ENCODE measurements around the gene AGXT2.

- TF ChIP-seq FOXK2 (conservative IDR thresholded peaks at IDR 0.05 in 1 of 2, IDR thresholded peaks at IDR 0.05 in 1 of 2; ENCODE audit: low read depth in 2 of 2) (no peak), SPI1 (IDR thresholded peaks at IDR 0.05; ENCODE audit: borderline replicate concordance, low read depth, low read length) (no peak), ETV6 (IDR thresholded peaks at IDR 0.05; ENCODE audit: borderline replicate concordance in 1 of 2, low read depth in 2 of 2, low read length in 1 of 2) (no peak), ETV6 (CRISPR knock-in tag; IDR thresholded peaks at IDR 0.05; ENCODE audit: borderline replicate concordance) (no peak), CBX3 (IDR thresholded peaks at IDR 0.05; ENCODE audit: borderline replicate concordance in 1 of 2, low read length in 2 of 2) (no peak), MYC (IDR thresholded peaks at IDR 0.05; ENCODE audit: low read depth, low read length) (no peak), MYC (CRISPR knock-in tag; IDR thresholded peaks at IDR 0.05; ENCODE audit: borderline replicate concordance, low read depth) (no peak), POLR2AphosphoS2 (IDR thresholded peaks at IDR 0.05; ENCODE audit: low read length) (no peak)
- TF ChIP-seq, protein P1, sequence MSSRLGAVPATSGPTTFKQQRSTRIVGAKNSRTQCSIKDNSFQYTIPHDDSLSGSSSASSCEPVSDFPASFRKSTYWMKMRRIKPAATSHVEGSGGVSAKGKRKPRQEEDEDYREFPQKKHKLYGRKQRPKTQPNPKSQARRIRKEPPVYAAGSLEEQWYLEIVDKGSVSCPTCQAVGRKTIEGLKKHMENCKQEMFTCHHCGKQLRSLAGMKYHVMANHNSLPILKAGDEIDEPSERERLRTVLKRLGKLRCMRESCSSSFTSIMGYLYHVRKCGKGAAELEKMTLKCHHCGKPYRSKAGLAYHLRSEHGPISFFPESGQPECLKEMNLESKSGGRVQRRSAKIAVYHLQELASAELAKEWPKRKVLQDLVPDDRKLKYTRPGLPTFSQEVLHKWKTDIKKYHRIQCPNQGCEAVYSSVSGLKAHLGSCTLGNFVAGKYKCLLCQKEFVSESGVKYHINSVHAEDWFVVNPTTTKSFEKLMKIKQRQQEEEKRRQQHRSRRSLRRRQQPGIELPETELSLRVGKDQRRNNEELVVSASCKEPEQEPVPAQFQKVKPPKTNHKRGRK (tag; IDR thresholded peaks at IDR 0.05) = no peak
Measured at GRCh38 chr5:35066260-35066795, 18.6 kb upstream of the AGXT2 start.

All from K562 (cell line).